IPS-18a (cell line): Measurements from ENCODE around the gene KLF4.

ENCODE experiments used
- H3K27ac ChIP-seq: one replicate; pipeline ENCODE4 v1.5.1; 2013; ENCODE audit warnings: low read length
- H3K27me3 ChIP-seq: one replicate; pipeline ENCODE4 v1.6.1; 2013; ENCODE audit warnings: mild to moderate bottlenecking, low read length; ENCODE audit not compliant: control insufficient read depth, insufficient read depth
- H3K36me3 ChIP-seq: one replicate; pipeline ENCODE4 v1.6.1; 2013; ENCODE audit warnings: low read depth, low read length; ENCODE audit not compliant: control insufficient read depth
- H3K4me1 ChIP-seq: one replicate; pipeline ENCODE4 v1.6.1; 2013; ENCODE audit warnings: low read depth, low read length; ENCODE audit not compliant: control insufficient read depth
- H3K4me3 ChIP-seq: one replicate; pipeline ENCODE4 v1.5.1; 2013; ENCODE audit warnings: low read length
- H3K9ac ChIP-seq: one replicate; pipeline ENCODE4 v1.6.1; 2013; ENCODE audit warnings: mild to moderate bottlenecking, low read length, moderate library complexity
- H3K9me3 ChIP-seq: one replicate; pipeline ENCODE4 v1.6.1; 2013; ENCODE audit warnings: low read depth, low read length; ENCODE audit not compliant: control insufficient read depth

KLF4 gene

GRCh38 chr9:107465467-107466451 lies 23.8 kb downstream of the KLF4 start:
- peak overlapping the region; percentile 65 for H3K4me3 ChIP-seq
- no peak overlapping the region for H3K27ac ChIP-seq
- H3K9ac ChIP-seq = peak overlapping the region; percentile 42

GRCh38 chr9:107464516-107464915 lies 25.1 kb downstream of the KLF4 start:
- H3K4me3 ChIP-seq = no peak overlapping the region
- no peaks in the 10 kb centered on the region for H3K9me3 ChIP-seq
- no peak overlapping the region for H3K27ac ChIP-seq
- peaks cover 32% of the 10 kb centered on the region for H3K27me3 ChIP-seq
- H3K36me3 ChIP-seq = no peaks in the 10 kb centered on the region
- H3K4me1 ChIP-seq = peaks cover 10% of the 10 kb centered on the region
- no peak overlapping the region for H3K9ac ChIP-seq

More at GRCh38 chr9:107465467-107466451, 23.8 kb downstream of the KLF4 start:
- H3K4me1 ChIP-seq = peaks cover 4% of the 10 kb centered on the region
- no peaks in the 10 kb centered on the region for H3K9me3 ChIP-seq
- peaks cover 32% of the 10 kb centered on the region for H3K27me3 ChIP-seq
- no peaks in the 10 kb centered on the region for H3K36me3 ChIP-seq

GRCh38 chr9:107462691-107463090 lies 26.9 kb downstream of the KLF4 start:
- no peaks in the 10 kb centered on the region for H3K36me3 ChIP-seq
- no peak overlapping the region for H3K4me3 ChIP-seq
- no peak overlapping the region for H3K27ac ChIP-seq
- peaks cover 31% of the 10 kb centered on the region for H3K27me3 ChIP-seq
- H3K9ac ChIP-seq = no peak overlapping the region
- peaks cover 10% of the 10 kb centered on the region for H3K4me1 ChIP-seq
- no peaks in the 10 kb centered on the region for H3K9me3 ChIP-seq

GRCh38 chr9:107460153-107461023 lies 29.2 kb downstream of the KLF4 start:
- H3K9ac ChIP-seq = no peak overlapping the region
- H3K27ac ChIP-seq = no peak overlapping the region
- H3K4me1 ChIP-seq = peaks cover 9% of the 10 kb centered on the region
- peaks cover 10% of the 10 kb centered on the region for H3K27me3 ChIP-seq
- no peaks in the 10 kb centered on the region for H3K36me3 ChIP-seq
- H3K9me3 ChIP-seq = no peaks in the 10 kb centered on the region
- no peak overlapping the region for H3K4me3 ChIP-seq

- no peaks in the 10 kb centered on the region for H3K9me3 ChIP-seq
- H3K4me3 ChIP-seq = no peak overlapping the region
- no peaks in the 10 kb centered on the region for H3K27me3 ChIP-seq
- no peaks in the 10 kb centered on the region for H3K36me3 ChIP-seq
- no peak overlapping the region for H3K27ac ChIP-seq
- H3K4me1 ChIP-seq = peaks cover 6% of the 10 kb centered on the region
- H3K9ac ChIP-seq = no peak overlapping the region
Measured at GRCh38 chr9:107455425-107456135, 34.0 kb downstream of the KLF4 start.

GRCh38 chr9:107453479-107453878 lies 36.1 kb downstream of the KLF4 start:
- Histone ChIP-seq H3K27me3 (no peaks in the 10 kb centered on the region), H3K36me3 (no peaks in the 10 kb centered on the region), H3K9me3 (no peaks in the 10 kb centered on the region), H3K9ac (no peak overlapping the region), H3K27ac (no peak overlapping the region), H3K4me3 (no peak overlapping the region), H3K4me1 (no peaks in the 10 kb centered on the region)

- no peaks in the 10 kb centered on the region for H3K4me1 ChIP-seq
- no peaks in the 10 kb centered on the region for H3K27me3 ChIP-seq
- H3K9ac ChIP-seq = no peak overlapping the region
- H3K27ac ChIP-seq = no peak overlapping the region
- H3K9me3 ChIP-seq = no peaks in the 10 kb centered on the region
- no peak overlapping the region for H3K4me3 ChIP-seq
- H3K36me3 ChIP-seq = no peaks in the 10 kb centered on the region
Measured at GRCh38 chr9:107447834-107448233, 41.7 kb downstream of the KLF4 start.

GRCh38 chr9:107447081-107447480 lies 42.5 kb downstream of the KLF4 start:
- Histone ChIP-seq H3K27me3 (no peaks in the 10 kb centered on the region), H3K9ac (no peak overlapping the region), H3K4me3 (no peak overlapping the region), H3K9me3 (no peaks in the 10 kb centered on the region), H3K36me3 (no peaks in the 10 kb centered on the region), H3K4me1 (no peaks in the 10 kb centered on the region), H3K27ac (no peak overlapping the region)

GRCh38 chr9:107446491-107446890 lies 43.1 kb downstream of the KLF4 start:
- no peak overlapping the region for H3K4me3 ChIP-seq
- H3K9ac ChIP-seq = no peak overlapping the region
- H3K27ac ChIP-seq = no peak overlapping the region
- H3K9me3 ChIP-seq = no peaks in the 10 kb centered on the region
- no peaks in the 10 kb centered on the region for H3K4me1 ChIP-seq
- H3K36me3 ChIP-seq = no peaks in the 10 kb centered on the region
- H3K27me3 ChIP-seq = no peaks in the 10 kb centered on the region

- no peak overlapping the region for H3K9ac ChIP-seq
- no peaks in the 10 kb centered on the region for H3K36me3 ChIP-seq
- no peaks in the 10 kb centered on the region for H3K27me3 ChIP-seq
- H3K9me3 ChIP-seq = no peaks in the 10 kb centered on the region
- H3K4me3 ChIP-seq = no peak overlapping the region
- peaks cover 6% of the 10 kb centered on the region for H3K4me1 ChIP-seq
- H3K27ac ChIP-seq = no peak overlapping the region
Measured at GRCh38 chr9:107443786-107444185, 45.8 kb downstream of the KLF4 start.

- no peaks in the 10 kb centered on the region for H3K9me3 ChIP-seq
- no peaks in the 10 kb centered on the region for H3K27me3 ChIP-seq
- H3K4me1 ChIP-seq = peaks cover 14% of the 10 kb centered on the region
- H3K36me3 ChIP-seq = no peaks in the 10 kb centered on the region
- H3K27ac ChIP-seq = no peak overlapping the region
- H3K4me3 ChIP-seq = no peak overlapping the region
- no peak overlapping the region for H3K9ac ChIP-seq
Measured at GRCh38 chr9:107439991-107440456, 49.5 kb downstream of the KLF4 start.
